OCI-LY1 (cell line): Measurements from ENCODE around the gene TAF3.

ENCODE experiments used
- H2AFZ ChIP-seq: fragments of 200-600 bp; sonication (generic), shearing (Covaris generic); 2 replicates; pipeline ENCODE4 v1.6.0; 2014; ENCODE audit warnings: antibody characterized with exemption, mild to moderate bottlenecking, low read length
- H3F3A ChIP-seq: fragments of 200-600 bp; sonication (generic), shearing (Covaris generic); 2 replicates; pipeline ENCODE4 v1.6.0; 2014; ENCODE audit warnings: mild to moderate bottlenecking, antibody characterized with exemption, low read length, moderate library complexity; ENCODE audit not compliant: insufficient read depth
- H3K27ac ChIP-seq: fragments of 200-600 bp; sonication (generic); 2 replicates; pipeline ENCODE4 v1.5.1; 2014; ENCODE audit warnings: low read length, mixed run types, mild to moderate bottlenecking, low read depth; ENCODE audit not compliant: poor library complexity, severe bottlenecking
- H3K27me3 ChIP-seq: fragments of 200-600 bp; sonication (generic); 2 replicates; pipeline ENCODE4 v1.6.0; 2014; ENCODE audit warnings: antibody characterized with exemption, mild to moderate bottlenecking, low read length, moderate library complexity; ENCODE audit not compliant: insufficient read depth
- H3K36me3 ChIP-seq: fragments of 200-600 bp; sonication (generic); 2 replicates; pipeline ENCODE4 v1.6.1; 2014; ENCODE audit warnings: mild to moderate bottlenecking, antibody characterized with exemption, low read length, moderate library complexity, mixed read lengths; ENCODE audit not compliant: insufficient read depth
- H3K4me1 ChIP-seq: fragments of 200-600 bp; sonication (generic); 2 replicates; pipeline ENCODE4 v1.5.1; 2014; ENCODE audit warnings: mild to moderate bottlenecking, low read length, moderate library complexity; ENCODE audit not compliant: insufficient read depth, severe bottlenecking
- H3K4me2 ChIP-seq: fragments of 200-600 bp; sonication (generic), shearing (Covaris generic); 2 replicates; pipeline ENCODE4 v1.6.1; 2014; ENCODE audit warnings: low read length
- H3K4me3 ChIP-seq: fragments of 200-600 bp; sonication (generic); 2 replicates; pipeline ENCODE4 v1.5.1; 2014; ENCODE audit warnings: low read length, low read depth, mild to moderate bottlenecking, mixed read lengths; ENCODE audit not compliant: poor library complexity, severe bottlenecking
- H3K79me2 ChIP-seq: fragments of 200-600 bp; shearing (Covaris generic); 2 replicates; pipeline ENCODE4 v1.6.1; 2016; ENCODE audit warnings: mixed run types, low read length, mixed read lengths; ENCODE audit not compliant: insufficient read depth
- H3K9ac ChIP-seq: fragments of 200-600 bp; sonication (generic), shearing (Covaris generic); 2 replicates; pipeline ENCODE4 v1.6.1; 2014; ENCODE audit warnings: mild to moderate bottlenecking, low read length, mixed read lengths
- H3K9me2 ChIP-seq: fragments of 200-600 bp; sonication (generic), shearing (Covaris generic); 2 replicates; pipeline ENCODE4 v1.6.1; 2014; ENCODE audit warnings: low read depth, mild to moderate bottlenecking, low read length, mixed read lengths
- H3K9me3 ChIP-seq: fragments of 200-600 bp; shearing (Covaris generic); 2 replicates; pipeline ENCODE4 v1.6.1; 2014; ENCODE audit warnings: low read length, mixed read lengths
- H4K20me1 ChIP-seq: fragments of 200-600 bp; sonication (generic), shearing (Covaris generic); 2 replicates; pipeline ENCODE4 v1.6.0; 2016; ENCODE audit warnings: mild to moderate bottlenecking, low read length; ENCODE audit not compliant: insufficient read depth
- CTCF ChIP-seq: fragments of 200-600 bp; sonication (generic), shearing (Covaris generic); IDR thresholded peaks from 2 replicates; pipeline ENCODE4 v1.5.1; 2017; ENCODE audit warnings: mild to moderate bottlenecking, antibody characterized with exemption, low read length, moderate library complexity, mixed read lengths
- EZH2 ChIP-seq: fragments of 200-600 bp; sonication (generic), shearing (Covaris generic); IDR thresholded peaks from 2 replicates; pipeline ENCODE4 v1.8.0; 2017; ENCODE audit warnings: borderline replicate concordance, mixed run types, mild to moderate bottlenecking, antibody characterized with exemption, low read length, moderate library complexity, mixed read lengths

The TAF3 gene

GRCh38 chr10:8052341-8052955 is 234.1 kb downstream of the TAF3 start:
- Histone ChIP-seq H3K27me3 (no peaks in the 10 kb centered on the region; the same call in 1 of the 2 replicates), H3F3A (no peaks in the 10 kb centered on the region), H2AFZ (no peak overlapping the region), H3K36me3 (no peaks in the 10 kb centered on the region), H3K9me3 (no peaks in the 10 kb centered on the region), H3K4me3 (no peak overlapping the region), H3K9ac (no peak overlapping the region), H3K4me1 (no peaks in the 10 kb centered on the region), H3K79me2 (no peaks in the 10 kb centered on the region), H3K4me2 (no peak overlapping the region), H4K20me1 (no peaks in the 10 kb centered on the region), H3K9me2 (no peaks in the 10 kb centered on the region), H3K27ac (no peak overlapping the region)
- TF ChIP-seq CTCF (no peak), EZH2 (no peak)

GRCh38 chr10:8052956-8053445 is 234.7 kb downstream of the TAF3 start:
- no peak overlapping the region for H2AFZ ChIP-seq

GRCh38 chr10:8053446-8054243 is 235.3 kb downstream of the TAF3 start:
- H3K27me3 ChIP-seq = no peaks in the 10 kb centered on the region; the same call in 1 of the 2 replicates
- H2AFZ ChIP-seq = no peak overlapping the region
- H3F3A ChIP-seq = no peaks in the 10 kb centered on the region
- no peaks in the 10 kb centered on the region for H4K20me1 ChIP-seq
- no peak overlapping the region for H3K4me3 ChIP-seq
- H3K4me2 ChIP-seq = no peak overlapping the region
- no peak overlapping the region for H3K9ac ChIP-seq
- no peaks in the 10 kb centered on the region for H3K9me3 ChIP-seq
- TF ChIP-seq EZH2 (no peak), CTCF (no peak)
- H3K36me3 ChIP-seq = no peaks in the 10 kb centered on the region
- no peak overlapping the region for H3K27ac ChIP-seq
- no peaks in the 10 kb centered on the region for H3K4me1 ChIP-seq
- H3K79me2 ChIP-seq = no peaks in the 10 kb centered on the region
- no peaks in the 10 kb centered on the region for H3K9me2 ChIP-seq

More at GRCh38 chr10:8052956-8053445, 234.7 kb downstream of the TAF3 start:
- Histone ChIP-seq H3K36me3 (no peaks in the 10 kb centered on the region), H4K20me1 (no peaks in the 10 kb centered on the region), H3K9ac (no peak overlapping the region), H3F3A (no peaks in the 10 kb centered on the region), H3K9me2 (no peaks in the 10 kb centered on the region), H3K27ac (no peak overlapping the region), H3K4me3 (no peak overlapping the region), H3K79me2 (no peaks in the 10 kb centered on the region), H3K27me3 (no peaks in the 10 kb centered on the region; the same call in 1 of the 2 replicates), H3K4me2 (no peak overlapping the region), H3K4me1 (no peaks in the 10 kb centered on the region), H3K9me3 (no peaks in the 10 kb centered on the region)
- TF ChIP-seq CTCF (no peak), EZH2 (no peak)
